ENCODE data around the gene RELN.

Gene RELN

GRCh38 chr7:103983201-103983977, 6.1 kb downstream of the RELN start:
- Histone ChIP-seq H3K9me2 (ENCODE audit: low read depth, low read length) (no peaks in the 10 kb centered on the region), H3K36me3 (ENCODE audit: insufficient read depth, low read length) (no peaks in the 10 kb centered on the region), H3K9ac (ENCODE audit: low read length) (no peak overlapping the region), H3K27ac (ENCODE audit: low read depth, low read length, poor library complexity, severe bottlenecking) (no peak overlapping the region), H3K79me2 (ENCODE audit: insufficient read depth, low read length) (no peaks in the 10 kb centered on the region), H3K4me3 (ENCODE audit: low read depth, low read length, poor library complexity, severe bottlenecking) (no peak overlapping the region), H4K20me1 (ENCODE audit: insufficient read depth, low read length) (no peaks in the 10 kb centered on the region), H3F3A (ENCODE audit: insufficient read depth, low read length) (no peaks in the 10 kb centered on the region), H3K4me2 (ENCODE audit: low read length) (no peak overlapping the region), H3K27me3 (ENCODE audit: insufficient read depth, low read length) (no peaks in the 10 kb centered on the region), H3K9me3 (ENCODE audit: low read length) (no peaks in the 10 kb centered on the region), H2AFZ (ENCODE audit: low read length) (no peak overlapping the region), H3K4me1 (ENCODE audit: insufficient read depth, low read length, severe bottlenecking) (no peaks in the 10 kb centered on the region)
- TF ChIP-seq EZH2 (IDR thresholded peaks at IDR 0.05; ENCODE audit: borderline replicate concordance, low read length): no peak
- TF ChIP-seq, protein P1, sequence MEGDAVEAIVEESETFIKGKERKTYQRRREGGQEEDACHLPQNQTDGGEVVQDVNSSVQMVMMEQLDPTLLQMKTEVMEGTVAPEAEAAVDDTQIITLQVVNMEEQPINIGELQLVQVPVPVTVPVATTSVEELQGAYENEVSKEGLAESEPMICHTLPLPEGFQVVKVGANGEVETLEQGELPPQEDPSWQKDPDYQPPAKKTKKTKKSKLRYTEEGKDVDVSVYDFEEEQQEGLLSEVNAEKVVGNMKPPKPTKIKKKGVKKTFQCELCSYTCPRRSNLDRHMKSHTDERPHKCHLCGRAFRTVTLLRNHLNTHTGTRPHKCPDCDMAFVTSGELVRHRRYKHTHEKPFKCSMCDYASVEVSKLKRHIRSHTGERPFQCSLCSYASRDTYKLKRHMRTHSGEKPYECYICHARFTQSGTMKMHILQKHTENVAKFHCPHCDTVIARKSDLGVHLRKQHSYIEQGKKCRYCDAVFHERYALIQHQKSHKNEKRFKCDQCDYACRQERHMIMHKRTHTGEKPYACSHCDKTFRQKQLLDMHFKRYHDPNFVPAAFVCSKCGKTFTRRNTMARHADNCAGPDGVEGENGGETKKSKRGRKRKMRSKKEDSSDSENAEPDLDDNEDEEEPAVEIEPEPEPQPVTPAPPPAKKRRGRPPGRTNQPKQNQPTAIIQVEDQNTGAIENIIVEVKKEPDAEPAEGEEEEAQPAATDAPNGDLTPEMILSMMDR (IDR thresholded peaks at IDR 0.05; ENCODE audit: low read length): no peak

DNA sequence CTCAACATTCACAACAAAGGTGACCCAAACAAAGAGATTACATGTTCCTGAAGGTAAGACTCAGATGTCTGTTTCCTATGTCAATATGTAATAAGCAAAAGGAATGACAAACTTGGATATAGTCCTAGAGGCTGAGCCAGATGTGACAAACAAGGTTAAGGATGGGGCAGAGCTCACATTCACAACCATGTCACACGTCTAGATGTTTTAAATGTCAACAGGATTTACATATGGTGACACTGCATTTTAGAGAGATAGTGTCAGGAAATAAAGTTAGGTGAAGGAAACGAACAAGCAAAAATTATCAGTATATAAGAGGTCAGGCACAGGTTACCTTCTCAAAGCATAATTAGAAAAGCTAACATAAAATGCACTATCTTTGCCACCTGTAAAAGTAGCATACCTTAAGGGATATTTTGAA, 8.4 kb downstream of the RELN start:
- Histone ChIP-seq H3K4me1 (ENCODE audit: insufficient read depth, low read length, severe bottlenecking) (no peaks in the 10 kb centered on the region), H3F3A (ENCODE audit: insufficient read depth, low read length) (no peaks in the 10 kb centered on the region), H3K9me3 (ENCODE audit: low read length) (no peaks in the 10 kb centered on the region), H3K9ac (ENCODE audit: low read length) (no peak overlapping the region), H3K4me3 (ENCODE audit: low read depth, low read length, poor library complexity, severe bottlenecking) (no peak overlapping the region), H3K4me2 (ENCODE audit: low read length) (no peak overlapping the region), H3K9me2 (ENCODE audit: low read depth, low read length) (no peaks in the 10 kb centered on the region), H2AFZ (ENCODE audit: low read length) (no peak overlapping the region), H3K36me3 (ENCODE audit: insufficient read depth, low read length) (no peaks in the 10 kb centered on the region), H4K20me1 (ENCODE audit: insufficient read depth, low read length) (no peaks in the 10 kb centered on the region), H3K27me3 (ENCODE audit: insufficient read depth, low read length) (no peaks in the 10 kb centered on the region), H3K79me2 (ENCODE audit: insufficient read depth, low read length) (no peaks in the 10 kb centered on the region), H3K27ac (ENCODE audit: low read depth, low read length, poor library complexity, severe bottlenecking) (no peak overlapping the region)
- TF ChIP-seq EZH2 (IDR thresholded peaks at IDR 0.05; ENCODE audit: borderline replicate concordance, low read length): no peak
- TF ChIP-seq, protein P1 (IDR thresholded peaks at IDR 0.05; ENCODE audit: low read length): no peak

DNA sequence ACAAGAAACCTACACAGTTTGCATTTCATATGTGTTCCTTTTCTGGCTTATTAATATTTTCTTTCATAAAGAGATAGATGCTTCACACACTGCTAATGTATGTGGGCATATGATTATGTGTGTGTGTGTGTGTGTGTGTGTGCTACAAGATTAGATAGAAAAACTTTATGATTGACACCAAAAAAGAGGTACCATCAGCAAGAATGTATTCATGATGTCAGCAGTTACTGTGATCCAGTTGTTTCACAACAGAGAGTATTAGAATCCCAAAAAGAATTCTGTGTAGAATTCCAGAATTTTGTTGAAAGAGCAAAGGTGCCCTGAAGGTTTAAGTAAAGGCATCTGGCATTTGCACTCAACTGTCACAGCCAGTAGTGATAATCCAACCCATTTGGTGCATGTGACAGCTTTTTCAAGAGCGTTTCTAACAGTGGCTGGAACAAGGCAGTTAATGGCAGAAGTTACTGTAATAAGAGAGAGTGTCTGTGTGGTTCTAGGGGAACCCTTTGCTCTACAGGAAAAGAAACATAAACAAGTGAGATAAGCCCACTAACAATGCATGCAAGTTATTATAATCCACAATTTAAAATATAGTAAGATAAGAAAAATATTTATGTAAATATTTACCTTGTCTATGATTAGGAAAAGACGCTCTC, 16.6 kb downstream of the RELN start:
- Histone ChIP-seq H3K4me3 (ENCODE audit: low read depth, low read length, poor library complexity, severe bottlenecking) (no peak overlapping the region), H3K27me3 (ENCODE audit: insufficient read depth, low read length) (no peaks in the 10 kb centered on the region), H3K4me1 (ENCODE audit: insufficient read depth, low read length, severe bottlenecking) (no peaks in the 10 kb centered on the region), H3K9me3 (ENCODE audit: low read length) (no peaks in the 10 kb centered on the region), H3K36me3 (ENCODE audit: insufficient read depth, low read length) (no peaks in the 10 kb centered on the region), H2AFZ (ENCODE audit: low read length) (no peak overlapping the region), H4K20me1 (ENCODE audit: insufficient read depth, low read length) (0 out of 2 replicates have a peak, but pooled peaks cover 2% of the 10 kb centered on the region), H3K27ac (ENCODE audit: low read depth, low read length, poor library complexity, severe bottlenecking) (no peak overlapping the region), H3K9ac (ENCODE audit: low read length) (no peak overlapping the region), H3F3A (ENCODE audit: insufficient read depth, low read length) (no peaks in the 10 kb centered on the region), H3K9me2 (ENCODE audit: low read depth, low read length) (no peaks in the 10 kb centered on the region), H3K79me2 (ENCODE audit: insufficient read depth, low read length) (no peaks in the 10 kb centered on the region), H3K4me2 (ENCODE audit: low read length) (no peak overlapping the region)
- TF ChIP-seq EZH2 (IDR thresholded peaks at IDR 0.05; ENCODE audit: borderline replicate concordance, low read length): no peak
- TF ChIP-seq, protein P1 (IDR thresholded peaks at IDR 0.05; ENCODE audit: low read length): no peak

Data from OCI-LY1 (cell line).